Epithelial cell of esophagus (primary cell): ENCODE data around the gene ARMC12.

Experiments used
- DNase-seq: peaks from one replicate; pipeline ENCODE4 v3.0.0; 2010; ENCODE audit warnings: low read depth
- H3K4me3 ChIP-seq: 2 replicates; pipeline ENCODE4 v1.5.1; 2011; ENCODE audit warnings: mild to moderate bottlenecking, low read length, control low read depth
- CTCF ChIP-seq: IDR thresholded peaks from 2 replicates; pipeline ENCODE4 v1.5.1; 2011; ENCODE audit warnings: low read depth, mild to moderate bottlenecking, low read length, control low read depth, inconsistent platforms; ENCODE audit not compliant: insufficient read depth; ENCODE audit errors: missing control alignments

Gene ARMC12

GRCh38 chr6:35776364-35777215, 39.8 kb downstream of the ARMC12 start, which contains the start of gene CLPSL2:
Gene CLPSL2 (plus strand): TSS chr6:35776598. CDS start chr6:35776619, 21 bp downstream.
- H3K4me3 ChIP-seq, result no peak within 1 kb of the TSS
- no peak for DNase-seq
- no peak for TF ChIP-seq CTCF

DNA sequence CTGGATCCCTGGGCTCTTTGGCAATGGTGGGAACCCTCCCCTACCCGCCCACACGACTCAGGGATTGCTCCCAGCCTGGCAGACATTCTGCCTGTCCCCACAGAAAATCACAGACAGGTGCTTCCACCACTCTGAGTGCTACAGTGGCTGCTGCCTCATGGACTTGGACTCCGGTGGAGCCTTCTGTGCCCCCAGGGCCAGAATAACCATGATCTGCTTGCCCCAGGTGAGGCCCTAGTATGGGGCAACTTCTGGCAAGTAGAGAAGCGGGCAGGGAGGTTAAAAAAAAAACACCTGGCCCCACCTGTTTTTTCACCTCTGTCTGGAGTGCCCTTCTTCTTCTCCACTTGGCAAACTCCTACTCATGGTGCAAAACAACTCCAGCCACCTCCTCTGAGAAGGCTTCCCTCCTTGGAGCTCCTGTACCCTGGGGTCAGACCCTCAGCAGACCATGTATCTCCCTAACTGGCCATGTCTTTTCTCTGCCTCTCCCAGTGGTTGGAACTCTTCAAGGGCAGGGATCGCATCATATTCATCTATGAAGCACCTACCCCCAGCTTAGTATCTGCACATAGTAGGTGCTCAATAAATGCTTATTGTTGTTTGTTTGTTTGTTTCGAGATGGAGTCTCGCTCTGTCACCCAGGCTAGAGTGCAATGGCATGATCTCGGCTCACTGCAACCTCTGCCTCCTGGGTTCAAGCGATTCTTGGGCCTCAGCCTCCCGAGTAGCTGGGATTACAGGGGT, 40.7 kb downstream of the ARMC12 start:
- H3K4me3 ChIP-seq, result no peak overlapping the region
- DNase-seq, result no peak
- no peak for TF ChIP-seq CTCF

- no peak overlapping the region for H3K4me3 ChIP-seq
- TF ChIP-seq CTCF, result no peak
- DNase-seq, result no peak
These were observed 41.6 kb downstream of the ARMC12 start for GRCh38 chr6:35778437-35778836.

GRCh38 chr6:35780719-35781118, 43.9 kb downstream of the ARMC12 start, which contains the start of gene CLPSL1:
Gene CLPSL1 (plus strand): TSS chr6:35781019. CDS start chr6:35781111, 92 bp downstream.
- no peak for TF ChIP-seq CTCF
- H3K4me3 ChIP-seq, result no peak within 1 kb of the TSS
- DNase-seq, result no peak

GRCh38 chr6:35781290-35781689, 44.5 kb downstream of the ARMC12 start:
- no peak overlapping the region for H3K4me3 ChIP-seq
- no peak for TF ChIP-seq CTCF
- DNase-seq, result no peak

DNA sequence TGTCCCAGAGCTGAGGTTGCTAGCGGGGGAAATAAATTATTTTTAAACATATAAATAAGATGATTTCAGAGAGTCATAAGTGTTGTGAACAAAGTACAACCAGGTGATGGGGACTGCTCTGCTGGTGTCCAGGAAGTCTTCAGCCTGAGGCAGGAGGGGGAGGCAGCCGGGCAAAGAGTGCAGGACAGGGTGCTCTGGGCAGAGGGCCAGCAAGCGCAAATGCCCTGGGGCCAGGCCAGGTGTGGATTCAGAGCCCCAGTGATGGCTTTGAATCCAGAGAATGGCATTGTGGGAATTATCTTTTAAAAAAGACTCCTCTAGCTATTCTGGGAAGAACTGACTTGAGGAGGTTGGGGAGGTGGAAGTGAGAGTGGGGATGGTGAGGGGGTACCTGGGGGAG, 45.6 kb downstream of the ARMC12 start:
- peak; percentile 40 for DNase-seq
- no peak overlapping the region for H3K4me3 ChIP-seq
- no peak for TF ChIP-seq CTCF
